Measurements from ENCODE around the gene KCNQ1. TPM values are rescaled to one million over a fixed set of nuclear protein-coding genes. Genes with fewer than 3 reads are reported as not detected.

KCNQ1 gene
- total RNA-seq, 1 donor from 2014 or later: 2.7 TPM

DNA sequence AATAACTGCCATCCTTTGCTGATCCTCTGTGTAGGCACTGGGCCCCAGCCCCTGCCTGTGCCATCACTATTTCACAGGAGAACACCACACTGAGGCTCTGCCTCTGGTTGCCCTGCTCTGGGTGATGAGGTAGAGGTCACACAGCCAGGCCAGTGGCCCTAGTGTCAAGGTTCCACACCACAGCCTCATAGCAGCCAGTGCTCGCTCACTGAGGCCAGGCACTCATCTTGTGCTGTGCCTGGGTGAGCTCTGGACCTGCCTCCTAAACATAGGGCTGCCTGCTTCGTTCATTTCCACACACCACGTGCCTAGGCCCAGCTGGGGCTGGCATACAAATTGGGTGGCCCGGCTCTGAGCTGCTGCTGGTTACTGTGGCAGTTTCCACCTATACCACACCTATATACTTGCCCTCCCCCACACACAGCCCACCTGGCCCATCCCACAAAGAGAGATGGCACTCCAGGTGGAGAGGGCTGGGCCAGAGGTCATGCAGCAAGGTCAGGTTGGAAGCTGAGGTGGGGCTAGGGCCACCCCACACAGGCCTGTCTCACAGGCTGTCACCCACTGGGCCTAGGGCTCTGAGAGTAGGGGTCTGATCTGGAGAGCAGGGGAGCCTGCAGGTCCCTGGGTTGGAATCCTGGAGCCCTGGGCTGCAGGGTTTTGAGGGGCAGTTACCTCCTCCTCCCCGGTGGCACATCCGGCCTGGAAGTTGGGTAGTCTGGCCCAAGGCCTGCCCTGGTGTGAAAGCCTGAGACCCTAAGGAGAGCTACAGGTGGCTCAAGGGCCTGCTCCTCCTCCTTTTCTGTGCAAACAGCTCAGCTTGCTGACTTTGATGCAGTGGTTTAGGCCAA lies 243.8 kb downstream of the KCNQ1 start:
- intact Hi-C loops (cut with DNase I): no loop called here

DNA sequence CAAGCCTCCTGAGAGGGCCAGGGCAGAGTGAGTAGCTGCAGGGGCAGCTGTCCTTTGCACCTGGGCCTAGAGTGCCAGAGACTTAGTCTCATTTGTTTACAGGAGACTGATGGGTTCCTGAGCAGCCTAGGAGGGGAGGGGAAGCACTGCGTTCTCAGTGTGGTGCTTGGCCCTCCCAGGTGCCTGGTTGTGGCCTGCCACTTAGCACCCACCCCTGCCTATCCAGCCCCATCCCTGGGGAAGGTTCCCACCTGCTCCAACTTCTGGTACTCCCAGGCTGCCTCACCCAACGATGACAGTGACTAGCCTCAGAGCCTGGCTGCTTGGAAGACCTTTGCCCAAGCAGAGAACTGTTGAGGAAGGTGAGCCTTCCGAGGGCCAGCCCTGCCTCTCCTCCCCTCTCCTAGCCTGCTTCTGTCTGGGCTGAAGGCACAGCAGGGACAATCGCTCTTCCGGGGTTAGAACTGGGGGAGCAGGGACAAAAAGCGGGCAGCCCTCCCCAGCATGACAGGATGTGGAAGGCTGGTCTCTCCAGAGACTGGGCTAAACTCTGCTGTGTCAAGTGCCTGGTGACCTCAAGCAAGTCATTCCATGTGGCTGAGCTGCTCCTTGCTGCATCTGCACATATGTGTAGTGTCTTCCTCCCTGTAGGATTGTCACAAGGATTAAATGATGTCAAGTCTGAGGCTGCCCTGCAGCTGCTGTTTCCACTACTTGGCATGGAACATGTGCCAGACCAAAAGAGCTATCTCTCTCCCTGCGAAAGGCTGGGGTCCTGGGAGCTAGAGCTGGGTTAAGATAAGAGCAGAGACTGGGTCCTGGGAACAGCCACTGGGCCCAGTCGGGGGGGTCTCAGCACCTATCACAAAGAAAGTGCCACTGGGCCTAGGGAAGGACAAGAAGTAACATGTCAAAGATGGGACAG lies 245.1 kb downstream of the KCNQ1 start:
- no peak for TF ChIP-seq POLR2AphosphoS5 (IDR thresholded peaks at IDR 0.05; ENCODE audit: insufficient read depth in 1 of 2, low read depth in 1 of 2)
- TF ChIP-seq, protein P1, sequence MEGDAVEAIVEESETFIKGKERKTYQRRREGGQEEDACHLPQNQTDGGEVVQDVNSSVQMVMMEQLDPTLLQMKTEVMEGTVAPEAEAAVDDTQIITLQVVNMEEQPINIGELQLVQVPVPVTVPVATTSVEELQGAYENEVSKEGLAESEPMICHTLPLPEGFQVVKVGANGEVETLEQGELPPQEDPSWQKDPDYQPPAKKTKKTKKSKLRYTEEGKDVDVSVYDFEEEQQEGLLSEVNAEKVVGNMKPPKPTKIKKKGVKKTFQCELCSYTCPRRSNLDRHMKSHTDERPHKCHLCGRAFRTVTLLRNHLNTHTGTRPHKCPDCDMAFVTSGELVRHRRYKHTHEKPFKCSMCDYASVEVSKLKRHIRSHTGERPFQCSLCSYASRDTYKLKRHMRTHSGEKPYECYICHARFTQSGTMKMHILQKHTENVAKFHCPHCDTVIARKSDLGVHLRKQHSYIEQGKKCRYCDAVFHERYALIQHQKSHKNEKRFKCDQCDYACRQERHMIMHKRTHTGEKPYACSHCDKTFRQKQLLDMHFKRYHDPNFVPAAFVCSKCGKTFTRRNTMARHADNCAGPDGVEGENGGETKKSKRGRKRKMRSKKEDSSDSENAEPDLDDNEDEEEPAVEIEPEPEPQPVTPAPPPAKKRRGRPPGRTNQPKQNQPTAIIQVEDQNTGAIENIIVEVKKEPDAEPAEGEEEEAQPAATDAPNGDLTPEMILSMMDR (IDR thresholded peaks at IDR 0.05): no peak
- TF ChIP-seq POLR2A (IDR thresholded peaks at IDR 0.05): no peak
- Histone ChIP-seq H3K4me3 (no peak overlapping the region), H3K27ac (no peak overlapping the region), H3K27me3 (no peaks in the 10 kb centered on the region), H3K9me3 (no peaks in the 10 kb centered on the region), H3K4me1 (peaks cover 77% of the 10 kb centered on the region), H3K36me3 (no peaks in the 10 kb centered on the region)
- DNase-seq (ENCODE audit: extremely low spot score in 2 of 2): no peak
- intact Hi-C loops (cut with DNase I): no loop called here

More for the DNA sequence above, 243.8 kb downstream of the KCNQ1 start:
- Histone ChIP-seq H3K4me3 (no peak overlapping the region), H3K9me3 (no peaks in the 10 kb centered on the region), H3K4me1 (peaks cover 64% of the 10 kb centered on the region), H3K27me3 (no peaks in the 10 kb centered on the region), H3K36me3 (no peaks in the 10 kb centered on the region), H3K27ac (no peak overlapping the region)
- TF ChIP-seq POLR2AphosphoS5 (IDR thresholded peaks at IDR 0.05; ENCODE audit: insufficient read depth in 1 of 2, low read depth in 1 of 2) (no peak), POLR2A (IDR thresholded peaks at IDR 0.05) (no peak)
- TF ChIP-seq, protein P1 (IDR thresholded peaks at IDR 0.05): no peak
- no peak for DNase-seq (ENCODE audit: extremely low spot score in 2 of 2)

DNA sequence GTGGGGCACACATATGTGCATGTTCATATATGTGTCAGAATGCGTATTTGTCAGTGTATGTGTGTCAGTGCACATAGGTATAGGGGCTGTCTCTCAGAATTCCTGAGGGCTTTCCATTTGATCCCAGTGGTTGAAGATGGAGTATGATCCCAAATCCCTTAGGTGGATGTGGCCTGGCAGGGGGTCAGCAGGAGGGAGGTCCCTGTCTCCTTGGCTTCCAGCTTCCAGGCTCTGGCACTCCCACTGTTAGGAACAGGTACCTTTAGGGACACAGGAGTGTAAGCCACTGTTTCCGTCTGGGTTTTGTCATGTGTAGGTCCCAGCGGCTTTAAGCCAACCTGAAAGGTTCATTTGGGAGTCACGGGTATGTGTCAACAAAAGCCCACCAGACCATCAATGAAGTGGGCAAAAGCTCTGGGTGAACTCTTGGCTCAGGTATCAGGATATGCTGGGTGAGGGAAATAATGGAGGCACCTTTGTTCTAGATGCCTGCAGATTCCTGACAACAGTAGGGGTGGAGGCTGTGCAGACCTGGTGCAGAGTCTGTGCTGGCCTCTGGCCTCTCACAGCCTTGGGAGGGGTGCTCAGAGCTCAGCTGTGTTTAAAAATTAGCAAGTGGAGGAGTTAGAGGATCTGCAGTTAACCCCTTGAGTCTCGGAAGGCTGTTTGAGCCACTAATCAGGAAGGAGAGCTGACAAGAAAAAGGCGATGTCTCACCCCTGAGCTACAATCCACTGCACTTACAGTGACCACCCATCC lies 246.0 kb downstream of the KCNQ1 start:
- intact Hi-C loops (cut with DNase I): no loop called here

GRCh38 chr11:2691355-2691761 lies 246.6 kb downstream of the KCNQ1 start:
- Histone ChIP-seq H3K4me1 (peaks cover 87% of the 10 kb centered on the region), H3K27ac (no peak overlapping the region), H3K27me3 (no peaks in the 10 kb centered on the region), H3K9me3 (no peaks in the 10 kb centered on the region), H3K4me3 (no peak overlapping the region), H3K36me3 (no peaks in the 10 kb centered on the region)
- DNase-seq (ENCODE audit: extremely low spot score in 2 of 2): no peak
- intact Hi-C loops (cut with DNase I): no loop called here
- TF ChIP-seq, protein P1 (IDR thresholded peaks at IDR 0.05): no peak
- TF ChIP-seq POLR2A (IDR thresholded peaks at IDR 0.05) (no peak), POLR2AphosphoS5 (IDR thresholded peaks at IDR 0.05; ENCODE audit: insufficient read depth in 1 of 2, low read depth in 1 of 2) (no peak)

More for the DNA sequence above, 246.0 kb downstream of the KCNQ1 start:
- H3K4me3 ChIP-seq: no peak overlapping the region
- no peaks in the 10 kb centered on the region for H3K36me3 ChIP-seq
- TF ChIP-seq POLR2AphosphoS5 (IDR thresholded peaks at IDR 0.05; ENCODE audit: insufficient read depth in 1 of 2, low read depth in 1 of 2) (no peak), POLR2A (IDR thresholded peaks at IDR 0.05) (no peak)
- TF ChIP-seq, protein P1 (IDR thresholded peaks at IDR 0.05): no peak
- H3K4me1 ChIP-seq: peaks cover 86% of the 10 kb centered on the region
- H3K27ac ChIP-seq: no peak overlapping the region
- DNase-seq (ENCODE audit: extremely low spot score in 2 of 2): no peak
- no peaks in the 10 kb centered on the region for H3K9me3 ChIP-seq
- H3K27me3 ChIP-seq: no peaks in the 10 kb centered on the region
